Activated CD8-positive, alpha-beta T cell treated with anti-CD3 and anti-CD28 coated beads, Interleukin-2, amount 10 ng/mL, durations not matched to agents 7 days and 5 days (primary cell): Measurements from ENCODE around the gene SAT2. TPM values are rescaled to one million over a fixed set of nuclear protein-coding genes. Genes with fewer than 3 reads are reported as not detected.

Experiments
- ATAC-seq: fragments of 150-1000 bp; cut with Tn5 transposase; one replicate; pipeline ENCODE4 v1.10.0; 2021; ENCODE audit warnings: moderate library complexity
- CTCF ChIA-PET: fragments of 350-600 bp; sonication (Branson Sonifier 250); formaldehyde crosslinking; loops from one replicate; lab custom pipeline; 2021; ENCODE audit warnings: antibody characterized with exemption; lab: Charles Lee
- POLR2A ChIA-PET: fragments of 350-600 bp; sonication (Branson Sonifier 250); formaldehyde crosslinking; loops from one replicate; lab custom pipeline; 2021; ENCODE audit warnings: antibody characterized with exemption; lab: Charles Lee
- DNase-seq: peaks from one replicate; pipeline ENCODE4 v3.0.0-alpha.2; 2020
- H3K27ac Mint-ChIP-seq: one replicate; pipeline ENCODE4 v1.8.0; 2021; ENCODE audit warnings: mild to moderate bottlenecking, mixed read lengths
- H3K27me3 Mint-ChIP-seq: one replicate; pipeline ENCODE4 v1.8.0; 2021; ENCODE audit warnings: low read depth, mixed read lengths
- H3K36me3 Mint-ChIP-seq: one replicate; pipeline ENCODE4 v1.8.0; 2021; ENCODE audit warnings: low read depth, mixed read lengths
- H3K4me1 Mint-ChIP-seq: one replicate; pipeline ENCODE4 v1.8.0; 2021; ENCODE audit warnings: low read depth, mixed read lengths
- H3K4me3 Mint-ChIP-seq: one replicate; pipeline ENCODE4 v1.8.0; 2021; ENCODE audit warnings: mild to moderate bottlenecking, mixed read lengths
- H3K9me3 Mint-ChIP-seq: one replicate; pipeline ENCODE4 v1.8.0; 2022; ENCODE audit warnings: mixed read lengths; ENCODE audit not compliant: insufficient read depth
- total RNA-seq, 2 experiments: library from RNA; stranded (reverse); gene quantifications; one replicate each; pipeline ENCODE4 v1.2.3, GENCODE V29; 2021

SAT2 gene
- total RNA-seq, 2 experiments from 2014 or later, result 18.2 to 21.4 TPM

GRCh38 chr17:7583253-7584109 is 44.1 kb downstream of the SAT2 start, which contains the start of gene MPDU1:
MPDU1 (plus strand) TSS chr17:7583852; CDS start chr17:7583863, 11 bp downstream.
- ChIA-PET CTCF (interaction anchor here (0.6 to 5.3 kb wide), 13 partner anchors 9 to 228 kb away, joined by 3 to 45 read pairs (median 4); partner anchors contain the start of genes FXR2, SENP3, TMEM102 and TNFSF13), POLR2A (interaction anchor here (0.6 to 6.8 kb wide), 25 partner anchors 11 to 994 kb away, joined by 3 to 105 read pairs (median 4); partner anchors contain the start of genes POLR2A, RANGRF, SAT2 and SENP3)
- H3K36me3 Mint-ChIP-seq, result peaks cover 58% of the 10 kb centered on the region
- no peaks in the 10 kb centered on the region for H3K27me3 Mint-ChIP-seq
- ATAC-seq, result peak; percentile 82
- peak within 1 kb of the TSS; percentile 100 for H3K27ac Mint-ChIP-seq
- H3K4me3 Mint-ChIP-seq, result peak within 1 kb of the TSS; percentile 98
- peak; percentile 97 for DNase-seq
- H3K4me1 Mint-ChIP-seq, result peaks cover 69% of the 10 kb centered on the region
- H3K9me3 Mint-ChIP-seq, result no peaks in the 10 kb centered on the region

DNA sequence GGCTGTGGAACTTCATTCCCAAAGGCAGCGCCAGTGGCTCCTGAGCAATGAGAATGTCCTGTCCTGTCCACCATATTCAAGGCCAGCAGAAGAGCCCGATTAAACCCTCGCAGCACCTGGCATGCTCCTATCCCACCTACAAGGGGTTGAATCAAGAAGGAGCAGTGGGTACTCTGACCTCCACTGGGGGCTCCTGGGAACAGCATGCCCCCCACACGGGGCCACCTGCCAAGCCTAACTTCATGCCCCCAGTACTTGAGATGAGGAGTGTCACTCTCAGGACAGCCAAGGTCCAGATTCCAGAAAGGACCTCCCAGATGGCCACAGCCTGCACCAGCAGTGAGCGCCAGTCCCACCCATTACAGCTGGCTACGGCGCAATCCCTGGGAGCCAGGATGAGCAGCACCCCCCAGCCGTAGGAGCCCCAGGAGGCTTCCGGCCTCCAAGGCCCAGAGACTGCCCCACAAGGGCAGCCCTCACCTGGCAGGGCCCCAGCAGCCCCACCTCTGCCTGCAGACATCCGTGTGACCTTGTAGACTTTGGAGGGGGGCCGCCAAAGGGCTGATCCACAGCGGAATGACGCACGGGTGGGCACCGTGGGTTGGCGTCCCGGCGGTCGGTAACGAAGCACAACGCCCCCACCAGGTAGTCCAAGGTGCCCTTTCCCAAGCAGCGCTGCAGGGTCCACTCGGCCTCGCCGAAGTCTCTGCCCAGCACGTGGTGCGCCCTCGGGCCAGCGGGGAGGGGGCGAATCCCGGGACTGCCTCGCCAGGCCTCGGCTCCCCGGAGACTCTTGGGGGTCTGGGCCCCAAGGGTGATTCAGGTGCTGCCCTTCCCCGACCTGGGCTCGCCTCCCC is 45.0 kb downstream of the SAT2 start:
- CTCF ChIA-PET, result interaction anchor here (0.7 to 5.3 kb wide), 7 partner anchors 11 to 227 kb away, joined by 3 to 45 read pairs (median 3); partner anchors contain the start of genes FXR2, TNFSF13, TP53 and WRAP53
- Mint-ChIP-seq H3K36me3 (peaks cover 59% of the 10 kb centered on the region), H3K9me3 (no peaks in the 10 kb centered on the region), H3K4me3 (peak overlapping the region; percentile 98), H3K27ac (peak overlapping the region; percentile 100), H3K27me3 (no peaks in the 10 kb centered on the region), H3K4me1 (peaks cover 77% of the 10 kb centered on the region)
- DNase-seq, result no peak
- no peak for ATAC-seq
- POLR2A ChIA-PET, result interaction anchor here (0.8 to 6.8 kb wide), 10 partner anchors 10 to 344 kb away, joined by 3 to 105 read pairs (median 5); partner anchors contain the start of genes SAT2, SENP3, TP53 and WRAP53

DNA sequence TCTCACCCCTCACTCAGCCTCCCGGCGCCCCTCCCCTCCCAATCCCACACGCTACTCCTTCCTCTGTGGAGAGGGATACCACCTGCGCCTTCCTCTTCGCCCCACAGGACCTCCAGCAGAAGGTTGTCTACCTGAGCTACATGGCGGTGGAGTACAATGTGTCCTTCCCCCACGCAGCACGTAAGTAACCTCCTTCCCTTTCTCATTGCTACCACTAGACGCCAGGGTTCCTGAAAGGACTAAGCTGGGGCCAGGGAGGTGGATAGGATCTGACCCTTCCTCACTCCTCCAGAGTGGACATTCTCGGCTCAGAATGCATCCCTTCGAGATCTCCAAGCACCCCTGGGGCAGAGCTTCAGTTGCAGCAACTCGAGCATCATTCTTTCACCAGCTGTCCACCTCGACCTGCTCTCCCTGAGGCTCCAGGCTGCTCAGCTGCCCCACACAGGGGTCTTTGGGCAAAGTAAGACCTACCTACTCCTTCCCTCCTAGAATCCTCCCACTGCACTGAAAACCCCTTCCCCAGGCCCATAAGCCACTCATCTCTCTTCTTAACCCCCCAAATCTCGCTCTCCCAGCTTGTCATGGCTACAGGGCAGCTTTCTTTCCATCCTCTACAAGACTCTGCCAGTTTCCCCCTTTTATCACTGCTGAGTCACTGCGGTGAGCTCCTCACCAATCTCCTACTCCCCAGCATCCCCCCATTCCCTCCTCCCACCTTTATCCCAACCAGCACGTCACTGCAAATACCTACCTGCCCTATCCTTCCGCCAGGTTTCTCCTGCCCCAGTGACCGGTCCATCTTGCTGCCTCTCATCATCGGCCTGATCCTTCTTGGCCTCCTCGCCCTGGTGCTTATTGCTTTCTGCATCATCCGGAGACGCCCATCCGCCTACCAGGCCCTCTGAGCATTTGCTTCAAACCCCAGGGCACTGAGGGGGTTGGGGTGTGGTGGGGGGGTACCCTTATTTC is 46.7 kb downstream of the SAT2 start:
- Mint-ChIP-seq H3K4me1 (peaks cover 87% of the 10 kb centered on the region), H3K9me3 (no peaks in the 10 kb centered on the region), H3K27me3 (no peaks in the 10 kb centered on the region), H3K27ac (peak overlapping the region; percentile 87), H3K36me3 (peaks cover 70% of the 10 kb centered on the region), H3K4me3 (peak overlapping the region; percentile 2)
- ATAC-seq (no peak), DNase-seq (no peak)
- CTCF ChIA-PET, result interaction anchor here (0.6 to 2.6 kb wide), 8 partner anchors 9 to 225 kb away, joined by 3 to 14 read pairs (median 3); partner anchors contain the start of genes SENP3, SOX15 and WRAP53
- POLR2A ChIA-PET, result interaction anchor here (0.6 to 6.8 kb wide), 7 partner anchors 8 to 276 kb away, joined by 3 to 105 read pairs (median 8); partner anchors contain the start of genes NAA38, POLR2A, SOX15 and TP53

- peak overlapping the region; percentile 55 for H3K4me3 Mint-ChIP-seq
- POLR2A ChIA-PET, result interaction anchor here (0.6 to 6.8 kb wide), 8 partner anchors 7 to 277 kb away, joined by 3 to 105 read pairs (median 6); partner anchors contain the start of genes NAA38, POLR2A, SENP3 and SOX15
- ATAC-seq (peak; percentile 0), DNase-seq (peak; percentile 52)
- no peaks in the 10 kb centered on the region for H3K9me3 Mint-ChIP-seq
- CTCF ChIA-PET, result interaction anchor here (0.6 to 2.6 kb wide), 8 partner anchors 9 to 224 kb away, joined by 3 to 14 read pairs (median 4); partner anchors contain the start of genes SENP3, SOX15 and WRAP53
- peaks cover 89% of the 10 kb centered on the region for H3K4me1 Mint-ChIP-seq
- peak overlapping the region; percentile 87 for H3K27ac Mint-ChIP-seq
- no peaks in the 10 kb centered on the region for H3K27me3 Mint-ChIP-seq
- peaks cover 74% of the 10 kb centered on the region for H3K36me3 Mint-ChIP-seq
Measured at GRCh38 chr17:7579834-7580603, 47.6 kb downstream of the SAT2 start.

DNA sequence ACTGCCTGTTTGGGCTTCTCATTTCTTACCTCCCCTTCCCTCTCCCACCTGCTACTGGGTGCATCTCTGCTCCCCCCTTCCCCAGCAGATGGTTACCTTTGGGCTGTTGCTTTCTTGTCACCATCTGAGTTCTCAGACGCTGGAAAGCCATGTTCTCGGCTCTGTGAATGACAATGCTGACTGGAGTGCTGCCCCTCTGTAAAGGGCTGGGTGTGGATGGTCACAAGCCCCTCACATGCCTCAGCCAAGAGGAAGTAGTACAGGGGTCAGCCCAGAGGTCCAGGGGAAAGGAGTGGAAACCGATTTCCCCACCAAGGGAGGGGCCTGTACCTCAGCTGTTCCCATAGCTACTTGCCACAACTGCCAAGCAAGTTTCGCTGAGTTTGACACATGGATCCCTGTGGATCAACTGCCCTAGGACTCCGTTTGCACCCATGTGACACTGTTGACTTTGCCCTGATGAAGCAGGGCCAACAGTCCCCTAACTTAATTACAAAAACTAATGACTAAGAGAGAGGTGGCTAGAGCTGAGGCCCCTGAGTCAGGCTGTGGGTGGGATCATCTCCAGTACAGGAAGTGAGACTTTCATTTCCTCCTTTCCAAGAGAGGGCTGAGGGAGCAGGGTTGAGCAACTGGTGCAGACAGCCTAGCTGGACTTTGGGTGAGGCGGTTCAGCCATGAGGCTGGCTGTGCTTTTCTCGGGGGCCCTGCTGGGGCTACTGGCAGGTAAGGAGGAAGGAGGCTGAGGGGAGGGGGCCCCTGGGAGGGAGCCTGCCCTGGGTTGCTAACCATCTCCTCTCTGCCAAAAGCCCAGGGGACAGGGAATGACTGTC is 48.4 kb downstream of the SAT2 start, which contains the start of gene CD68:
TSS of gene CD68 (plus strand) at position 638 of the 833 bp plus-strand sequence. CDS start at position 678, 40 bp downstream.
- CTCF ChIA-PET, result interaction anchor here (1.0 to 2.6 kb wide), 3 partner anchors 10 to 109 kb away, joined by 5 to 14 read pairs (median 13); partner anchors contain the start of genes SENP3, SOX15 and WRAP53
- DNase-seq (peak; percentile 77), ATAC-seq (peak; percentile 34)
- Mint-ChIP-seq H3K27me3 (no peaks in the 10 kb centered on the region), H3K36me3 (peaks cover 77% of the 10 kb centered on the region), H3K27ac (peak within 1 kb of the TSS; percentile 87), H3K4me1 (peaks cover 91% of the 10 kb centered on the region), H3K9me3 (no peaks in the 10 kb centered on the region), H3K4me3 (peak within 1 kb of the TSS; percentile 55)
- POLR2A ChIA-PET, result interaction anchor here (1.0 to 6.8 kb wide), 6 partner anchors 7 to 278 kb away, joined by 3 to 105 read pairs (median 9); partner anchors contain the start of genes NAA38, POLR2A, SENP3 and SOX15

DNA sequence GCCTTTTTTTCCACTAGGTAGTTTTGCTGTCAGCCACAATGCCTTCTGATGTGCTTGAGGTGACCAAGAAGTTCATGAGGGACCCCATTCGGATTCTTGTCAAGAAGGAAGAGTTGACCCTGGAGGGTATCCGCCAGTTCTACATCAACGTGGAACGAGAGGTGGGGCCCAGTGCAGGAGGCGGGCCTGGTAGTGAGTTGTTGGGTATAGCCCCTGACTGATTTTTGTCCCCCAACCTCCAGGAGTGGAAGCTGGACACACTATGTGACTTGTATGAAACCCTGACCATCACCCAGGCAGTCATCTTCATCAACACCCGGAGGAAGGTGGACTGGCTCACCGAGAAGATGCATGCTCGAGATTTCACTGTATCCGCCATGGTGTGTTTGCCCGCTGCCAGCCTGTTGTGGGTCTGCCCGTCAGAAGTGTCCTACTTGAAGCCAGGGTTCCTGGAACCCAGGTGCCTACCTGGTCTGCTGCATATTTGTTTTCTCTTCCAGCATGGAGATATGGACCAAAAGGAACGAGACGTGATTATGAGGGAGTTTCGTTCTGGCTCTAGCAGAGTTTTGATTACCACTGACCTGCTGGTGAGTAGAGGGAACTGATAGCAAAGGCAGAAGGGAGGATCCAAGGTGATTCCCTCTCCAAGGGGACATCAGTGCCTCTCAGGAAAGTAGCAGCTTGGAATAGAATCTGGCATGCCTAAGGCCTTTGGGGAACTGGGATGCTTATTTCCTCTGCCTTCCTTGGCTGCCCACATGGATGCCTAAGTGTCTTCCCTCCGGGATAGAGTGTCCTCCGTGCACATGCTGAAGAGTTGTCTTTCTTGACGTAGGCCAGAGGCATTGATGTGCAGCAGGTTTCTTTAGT is 50.1 kb downstream of the SAT2 start:
- ChIA-PET POLR2A (interaction anchor here (5.4 kb wide), 1 partner anchor 110 kb away, joined by 50 read pairs; the partner anchor contains the start of genes TP53 and WRAP53), CTCF (interaction anchor here (0.9 to 4.1 kb wide), 2 partner anchors 12 to 110 kb away, joined by 4 to 23 read pairs; partner anchors contain the start of genes SOX15, TP53 and WRAP53)
- peaks cover 88% of the 10 kb centered on the region for H3K4me1 Mint-ChIP-seq
- DNase-seq (no peak), ATAC-seq (no peak)
- peaks cover 91% of the 10 kb centered on the region for H3K36me3 Mint-ChIP-seq
- peak overlapping the region; percentile 50 for H3K4me3 Mint-ChIP-seq
- no peaks in the 10 kb centered on the region for H3K9me3 Mint-ChIP-seq
- H3K27me3 Mint-ChIP-seq, result no peaks in the 10 kb centered on the region
- H3K27ac Mint-ChIP-seq, result peak overlapping the region; percentile 100

DNA sequence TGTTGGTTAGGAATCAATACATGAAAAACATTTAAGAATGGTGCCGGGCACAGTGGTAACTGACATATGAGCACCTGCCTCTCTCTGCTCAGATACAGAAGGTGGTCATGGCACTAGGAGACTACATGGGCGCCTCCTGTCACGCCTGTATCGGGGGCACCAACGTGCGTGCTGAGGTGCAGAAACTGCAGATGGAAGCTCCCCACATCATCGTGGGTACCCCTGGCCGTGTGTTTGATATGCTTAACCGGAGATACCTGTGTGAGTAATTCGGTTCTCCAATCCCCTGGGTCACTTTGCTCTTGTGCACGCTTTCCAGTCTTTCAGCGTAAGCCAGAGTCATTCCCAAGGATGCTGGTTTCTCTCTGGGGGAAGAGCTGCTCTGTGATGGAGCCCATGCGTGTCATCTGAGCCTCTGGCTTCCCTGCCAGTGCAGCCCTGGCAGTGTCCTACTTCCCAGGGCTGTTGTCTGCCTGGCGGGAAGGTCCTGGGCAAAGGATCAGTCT is 51.1 kb downstream of the SAT2 start:
- H3K36me3 Mint-ChIP-seq, result peaks cover 88% of the 10 kb centered on the region
- ATAC-seq, result no peak
- ChIA-PET CTCF (interaction anchor here (0.9 to 7.6 kb wide), 5 partner anchors 13 to 531 kb away, joined by 3 to 43 read pairs (median 12); partner anchors contain the start of genes SENP3, SOX15, TP53 and WRAP53), POLR2A (interaction anchor here (1.0 to 7.4 kb wide), 5 partner anchors 6 to 111 kb away, joined by 3 to 105 read pairs (median 9); partner anchors contain the start of genes CD68, MPDU1, TP53 and WRAP53)
- H3K9me3 Mint-ChIP-seq, result no peaks in the 10 kb centered on the region
- no peak for DNase-seq
- H3K27me3 Mint-ChIP-seq, result no peaks in the 10 kb centered on the region
- H3K27ac Mint-ChIP-seq, result peak overlapping the region; percentile 100
- peaks cover 82% of the 10 kb centered on the region for H3K4me1 Mint-ChIP-seq
- H3K4me3 Mint-ChIP-seq, result peak overlapping the region; percentile 93
